OCI-LY7 (cell line): Measurements from ENCODE around the gene C17orf113. TPM values are rescaled to one million over a fixed set of nuclear protein-coding genes. Genes with fewer than 3 reads are reported as not detected.

Experiments
- BruUV-seq: library from RNA; stranded (reverse); fragments of 400-500 nt; replicated peaks from 2 replicates; lab custom pipeline; 2021; lab: Mats Ljungman, UMichigan
- CTCF ChIA-PET: fragments of 300-600 bp; sonication (Branson Sonifier 250); formaldehyde crosslinking; loops from one replicate; lab custom pipeline; 2022; ENCODE audit warnings: antibody characterized with exemption; ENCODE audit not compliant: unreplicated experiment; lab: Charles Lee
- POLR2A ChIA-PET: fragments of 300-600 bp; sonication (Branson Sonifier 250); formaldehyde crosslinking; loops from one replicate; lab custom pipeline; 2022; ENCODE audit warnings: antibody characterized with exemption; lab: Charles Lee
- DNase-seq: peaks from one replicate; pipeline ENCODE4 v3.0.0-alpha.2; 2015; ENCODE audit warnings: low spot score
- H2AFZ ChIP-seq: fragments of 200-600 bp; sonication (generic), shearing (Covaris generic); 2 replicates; pipeline ENCODE4 v1.6.1; 2014; ENCODE audit warnings: mild to moderate bottlenecking, antibody characterized with exemption, low read length, moderate library complexity
- H3K27ac ChIP-seq: fragments of 200-600 bp; sonication (generic); 2 replicates; pipeline ENCODE4 v1.5.1; 2014; ENCODE audit warnings: mixed run types, low read depth, mild to moderate bottlenecking, moderate library complexity, low read length, inconsistent platforms; ENCODE audit not compliant: poor library complexity, severe bottlenecking
- H3K36me3 ChIP-seq: fragments of 200-600 bp; sonication (generic); 2 replicates; pipeline ENCODE4 v1.6.1; 2014; ENCODE audit warnings: mild to moderate bottlenecking, antibody characterized with exemption, low read length, moderate library complexity, mixed read lengths; ENCODE audit not compliant: insufficient read depth
- H3K4me1 ChIP-seq: fragments of 200-600 bp; sonication (generic); 2 replicates; pipeline ENCODE4 v1.5.1; 2014; ENCODE audit warnings: mild to moderate bottlenecking, low read length; ENCODE audit not compliant: insufficient read depth, poor library complexity, severe bottlenecking
- H3K4me2 ChIP-seq: fragments of 200-600 bp; sonication (generic); 2 replicates; pipeline ENCODE4 v1.6.1; 2014; ENCODE audit warnings: mild to moderate bottlenecking, low read length
- H3K4me3 ChIP-seq: fragments of 200-600 bp; sonication (generic); 2 replicates; pipeline ENCODE4 v1.5.1; 2014; ENCODE audit warnings: mild to moderate bottlenecking, low read depth, low read length; ENCODE audit not compliant: poor library complexity, severe bottlenecking
- H3K79me2 ChIP-seq: fragments of 200-600 bp; sonication (generic); 2 replicates; pipeline ENCODE4 v1.6.1; 2016; ENCODE audit warnings: low read depth, mild to moderate bottlenecking, low read length, moderate library complexity, mixed read lengths; ENCODE audit not compliant: insufficient read depth
- H3K9me2 ChIP-seq: fragments of 200-600 bp; sonication (generic); 2 replicates; pipeline ENCODE4 v1.6.1; 2016; ENCODE audit warnings: mild to moderate bottlenecking, low read length, mixed read lengths; ENCODE audit not compliant: insufficient read depth
- H3K9me3 ChIP-seq: fragments of 200-600 bp; sonication (generic); 2 replicates; pipeline ENCODE4 v1.6.1; 2014; ENCODE audit warnings: mild to moderate bottlenecking, mixed run types, low read length, mixed read lengths
- H4K20me1 ChIP-seq: fragments of 200-600 bp; sonication (generic); 2 replicates; pipeline ENCODE4 v1.6.1; 2014; ENCODE audit warnings: mild to moderate bottlenecking, antibody characterized with exemption, low read length, moderate library complexity, mixed read lengths; ENCODE audit not compliant: insufficient read depth
- EZH2phosphoT487 ChIP-seq: fragments of 200-600 bp; sonication (generic); IDR thresholded peaks from 2 replicates; pipeline ENCODE4 v1.6.1; 2018; ENCODE audit warnings: low read depth, borderline replicate concordance, mild to moderate bottlenecking, mixed run types, antibody characterized with exemption, low read length, moderate library complexity, mixed read lengths
- intact Hi-C: fragments of 100-400 bp; cut with micrococcal nuclease; formaldehyde crosslinking; loops from one replicate; pipeline ENCODE4 v1.10.0; 2022; ENCODE audit not compliant: unreplicated experiment
- total RNA-seq, 2 experiments: library from RNA; depleted of rRNA in 1 of 2; stranded (reverse); fragments of >200 nt in 1 of 2; shearing (Covaris generic) in 1 of 2; gene quantifications; 2 replicates each; pipeline ENCODE4 v1.2.3, GENCODE V29; 2014 to 2022
- TF ChIP-seq, protein P1 (sequence below): fragments of 200-600 bp; sonication (generic); conservative IDR thresholded peaks from 2 replicates; pipeline ENCODE4 v1.5.1; 2014; ENCODE audit warnings: mild to moderate bottlenecking, antibody characterized with exemption, low read length, moderate library complexity, mixed read lengths

Gene C17orf113
- total RNA-seq, 2 experiments from 2014 or later = 0.25 TPM

DNA sequence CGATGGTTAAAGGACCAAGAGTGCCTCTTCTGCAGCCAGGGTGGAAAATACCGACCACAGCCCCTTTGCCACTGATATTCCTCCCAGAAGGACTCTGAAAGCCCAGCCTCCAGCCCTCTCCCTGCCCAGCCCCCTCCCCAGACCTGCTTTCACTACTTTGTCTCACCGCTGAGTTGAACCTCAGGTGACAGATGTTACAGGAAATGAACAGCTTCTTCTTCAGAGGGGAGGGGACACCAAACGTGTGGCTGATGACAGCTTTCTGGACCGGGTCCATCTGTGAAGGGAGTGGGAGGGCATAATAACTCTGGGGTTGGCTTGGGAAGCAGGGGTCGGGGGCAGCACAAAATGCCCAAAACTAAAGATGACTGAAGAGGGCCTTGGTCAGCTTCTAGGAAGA, 16.3 kb downstream of the C17orf113 start:
- Histone ChIP-seq H3K4me2 (peak overlapping the region; percentile 34), H3K4me3 (no peak overlapping the region), H2AFZ (peak overlapping the region; percentile 75), H3K4me1 (peaks cover 12% of the 10 kb centered on the region), H3K9me3 (no peaks in the 10 kb centered on the region), H3K27ac (no peak overlapping the region), H3K9me2 (no peaks in the 10 kb centered on the region), H3K79me2 (no peaks in the 10 kb centered on the region), H4K20me1 (no peaks in the 10 kb centered on the region), H3K36me3 (no peaks in the 10 kb centered on the region)
- ChIA-PET CTCF (no interaction called here), POLR2A (interaction anchor here (0.6 to 0.9 kb wide), 3 partner anchors 17 to 105 kb away, joined by 3 to 5 read pairs (median 4); partner anchors contain the start of gene DNAJC7)
- BruUV-seq = no TSS peak
- intact Hi-C loops = no loop called here
- peak; percentile 64 for DNase-seq
- TF ChIP-seq, protein P1, sequence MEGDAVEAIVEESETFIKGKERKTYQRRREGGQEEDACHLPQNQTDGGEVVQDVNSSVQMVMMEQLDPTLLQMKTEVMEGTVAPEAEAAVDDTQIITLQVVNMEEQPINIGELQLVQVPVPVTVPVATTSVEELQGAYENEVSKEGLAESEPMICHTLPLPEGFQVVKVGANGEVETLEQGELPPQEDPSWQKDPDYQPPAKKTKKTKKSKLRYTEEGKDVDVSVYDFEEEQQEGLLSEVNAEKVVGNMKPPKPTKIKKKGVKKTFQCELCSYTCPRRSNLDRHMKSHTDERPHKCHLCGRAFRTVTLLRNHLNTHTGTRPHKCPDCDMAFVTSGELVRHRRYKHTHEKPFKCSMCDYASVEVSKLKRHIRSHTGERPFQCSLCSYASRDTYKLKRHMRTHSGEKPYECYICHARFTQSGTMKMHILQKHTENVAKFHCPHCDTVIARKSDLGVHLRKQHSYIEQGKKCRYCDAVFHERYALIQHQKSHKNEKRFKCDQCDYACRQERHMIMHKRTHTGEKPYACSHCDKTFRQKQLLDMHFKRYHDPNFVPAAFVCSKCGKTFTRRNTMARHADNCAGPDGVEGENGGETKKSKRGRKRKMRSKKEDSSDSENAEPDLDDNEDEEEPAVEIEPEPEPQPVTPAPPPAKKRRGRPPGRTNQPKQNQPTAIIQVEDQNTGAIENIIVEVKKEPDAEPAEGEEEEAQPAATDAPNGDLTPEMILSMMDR = no peak
- no peak for TF ChIP-seq EZH2phosphoT487

DNA sequence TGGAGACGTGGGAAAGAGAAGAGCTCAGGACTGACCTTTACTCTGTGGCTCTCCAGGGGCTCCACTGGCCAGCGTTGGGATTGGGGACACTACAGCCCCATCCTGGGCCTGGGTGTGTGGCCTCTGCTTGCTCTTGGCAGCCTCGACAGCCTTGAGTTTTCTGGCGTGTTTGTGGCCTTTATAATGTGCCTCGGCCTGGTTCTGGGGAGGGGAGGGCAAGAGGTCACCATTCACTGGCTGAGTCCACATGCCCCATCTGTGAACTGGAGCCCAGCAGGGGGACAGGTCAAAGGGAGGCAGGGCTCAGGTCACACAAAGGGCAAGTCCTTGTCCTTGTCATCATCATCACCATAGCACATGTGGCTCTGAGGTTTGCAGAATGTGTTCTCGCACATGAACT, 18.8 kb downstream of the C17orf113 start:
- no peaks in the 10 kb centered on the region for H3K9me2 ChIP-seq
- DNase-seq = no peak
- H3K9me3 ChIP-seq = no peaks in the 10 kb centered on the region
- no TSS peak for BruUV-seq
- no peak overlapping the region for H3K4me2 ChIP-seq
- H3K4me3 ChIP-seq = no peak overlapping the region
- H3K4me1 ChIP-seq = peaks cover 12% of the 10 kb centered on the region
- H3K27ac ChIP-seq = no peak overlapping the region
- no peak for TF ChIP-seq EZH2phosphoT487
- TF ChIP-seq, protein P1 = no peak
- no peaks in the 10 kb centered on the region for H4K20me1 ChIP-seq
- CTCF ChIA-PET = no interaction called here
- no peaks in the 10 kb centered on the region for H3K79me2 ChIP-seq
- POLR2A ChIA-PET = interaction anchor here (0.5 to 1.0 kb wide), 2 partner anchors 11 to 246 kb away, joined by 3 read pairs; partner anchors contain the start of gene NKIRAS2
- H2AFZ ChIP-seq = no peak overlapping the region
- no peaks in the 10 kb centered on the region for H3K36me3 ChIP-seq
- intact Hi-C loops = no loop called here

DNA sequence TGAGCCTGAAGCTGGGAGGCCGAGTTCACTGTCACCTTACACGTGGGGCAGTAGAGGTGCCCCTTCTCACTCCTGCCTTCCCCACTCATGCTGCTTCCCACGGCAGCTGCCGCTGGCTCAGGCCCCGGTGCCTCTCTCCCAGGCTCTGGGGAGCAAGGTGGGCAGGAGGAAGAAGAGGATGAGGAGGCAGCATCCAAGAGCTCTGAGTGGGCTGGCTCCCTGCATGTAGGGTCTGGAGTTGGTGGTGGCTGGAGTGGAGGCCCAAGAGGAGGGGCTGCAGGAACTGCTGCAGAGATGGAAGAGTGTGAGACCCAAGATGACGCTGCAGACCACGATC, 21.6 kb downstream of the C17orf113 start:
- BruUV-seq = no TSS peak
- POLR2A ChIA-PET = no interaction called here

More for the DNA sequence above, 21.6 kb downstream of the C17orf113 start:
- Histone ChIP-seq H2AFZ (no peak overlapping the region), H3K4me2 (no peak overlapping the region), H3K9me3 (no peaks in the 10 kb centered on the region), H3K79me2 (no peaks in the 10 kb centered on the region), H3K4me1 (peaks cover 19% of the 10 kb centered on the region), H3K9me2 (no peaks in the 10 kb centered on the region), H3K27ac (no peak overlapping the region), H3K36me3 (peaks cover 15% of the 10 kb centered on the region; the same call in 1 of the 2 replicates), H3K4me3 (no peak overlapping the region), H4K20me1 (no peaks in the 10 kb centered on the region)
- intact Hi-C loops = no loop called here
- no peak for TF ChIP-seq EZH2phosphoT487
- TF ChIP-seq, protein P1 = peak; percentile 35; the same call in 1 of the 2 replicates
- CTCF ChIA-PET = no interaction called here
- DNase-seq = no peak
